Activated CD4-positive, alpha-beta T cell treated with anti-CD3 and anti-CD28 coated beads, Interleukin-2, amount 50 U/mL, for 48 hours (primary cell): ENCODE results near the gene PHACTR3.
A peak's percentile ranks its signal among the peaks of the same experiment; 100 is the strongest.

Source experiments
- DNase-seq, 2 experiments: peaks; one replicate each; pipeline ENCODE4 v3.0.0-alpha.2; 2020

The PHACTR3 gene

DNA sequence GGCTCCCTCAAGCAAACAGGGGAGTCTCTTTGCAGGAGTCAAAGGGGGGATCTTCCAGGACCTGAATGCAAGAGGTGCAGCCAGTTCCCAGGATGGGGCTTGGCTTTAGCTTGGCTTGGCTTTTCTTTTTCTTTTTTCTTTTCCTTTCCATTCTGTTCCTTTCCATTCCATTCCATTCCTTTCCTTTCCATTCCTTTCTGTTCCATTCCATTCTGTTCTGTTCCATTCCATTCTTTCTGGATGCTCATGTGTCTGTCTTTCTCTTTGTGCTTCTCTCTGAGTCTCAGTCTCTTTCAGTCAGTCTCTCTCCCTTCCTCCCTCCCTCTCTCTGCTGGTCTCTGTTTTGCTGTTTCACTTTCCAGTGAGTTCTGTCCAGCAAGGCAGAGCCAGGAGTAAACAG lies 163.3 kb downstream of the PHACTR3 start:
- DNase-seq, result no peak

DNA sequence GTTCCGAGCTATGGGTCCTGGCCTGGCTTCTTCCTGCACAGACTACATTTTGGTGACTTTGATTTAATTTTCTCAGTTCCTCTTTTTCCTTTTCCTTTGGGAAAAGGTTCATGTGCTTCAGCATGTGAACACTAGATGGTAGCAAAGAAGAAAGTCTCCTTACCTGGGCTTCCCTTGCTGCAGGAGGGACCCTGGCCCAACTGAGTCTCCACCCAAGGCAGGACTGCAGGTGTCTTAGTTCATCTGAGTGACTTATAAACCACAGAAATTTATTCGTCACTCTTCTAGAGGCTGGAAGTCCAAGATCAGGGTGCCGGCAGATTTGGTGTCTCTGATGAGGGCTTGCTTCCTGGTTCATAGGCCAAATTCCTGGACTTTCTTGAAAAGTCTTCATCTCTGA lies 165.9 kb downstream of the PHACTR3 start:
- DNase-seq, result no peak

DNA sequence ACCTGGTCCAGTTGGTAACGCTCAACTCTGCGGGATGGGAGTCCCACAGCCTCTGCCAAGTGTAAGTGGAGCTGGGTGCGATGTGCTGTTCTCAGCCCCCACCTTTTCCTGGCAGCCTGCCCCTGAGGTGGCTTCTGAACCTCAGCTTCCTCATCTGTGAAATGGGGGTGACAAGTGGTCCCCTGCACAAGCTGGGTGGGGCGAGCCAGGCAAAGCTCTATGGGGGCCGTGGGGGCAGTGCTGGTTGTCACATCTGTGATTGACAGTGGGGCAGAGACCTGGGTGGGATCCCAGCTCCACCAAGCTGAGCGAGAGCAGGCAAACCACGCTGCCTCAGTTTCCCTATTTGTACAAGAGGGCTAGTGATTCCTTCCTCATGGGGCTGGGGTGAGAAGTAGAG lies 166.5 kb downstream of the PHACTR3 start:
- no peak for DNase-seq

DNA sequence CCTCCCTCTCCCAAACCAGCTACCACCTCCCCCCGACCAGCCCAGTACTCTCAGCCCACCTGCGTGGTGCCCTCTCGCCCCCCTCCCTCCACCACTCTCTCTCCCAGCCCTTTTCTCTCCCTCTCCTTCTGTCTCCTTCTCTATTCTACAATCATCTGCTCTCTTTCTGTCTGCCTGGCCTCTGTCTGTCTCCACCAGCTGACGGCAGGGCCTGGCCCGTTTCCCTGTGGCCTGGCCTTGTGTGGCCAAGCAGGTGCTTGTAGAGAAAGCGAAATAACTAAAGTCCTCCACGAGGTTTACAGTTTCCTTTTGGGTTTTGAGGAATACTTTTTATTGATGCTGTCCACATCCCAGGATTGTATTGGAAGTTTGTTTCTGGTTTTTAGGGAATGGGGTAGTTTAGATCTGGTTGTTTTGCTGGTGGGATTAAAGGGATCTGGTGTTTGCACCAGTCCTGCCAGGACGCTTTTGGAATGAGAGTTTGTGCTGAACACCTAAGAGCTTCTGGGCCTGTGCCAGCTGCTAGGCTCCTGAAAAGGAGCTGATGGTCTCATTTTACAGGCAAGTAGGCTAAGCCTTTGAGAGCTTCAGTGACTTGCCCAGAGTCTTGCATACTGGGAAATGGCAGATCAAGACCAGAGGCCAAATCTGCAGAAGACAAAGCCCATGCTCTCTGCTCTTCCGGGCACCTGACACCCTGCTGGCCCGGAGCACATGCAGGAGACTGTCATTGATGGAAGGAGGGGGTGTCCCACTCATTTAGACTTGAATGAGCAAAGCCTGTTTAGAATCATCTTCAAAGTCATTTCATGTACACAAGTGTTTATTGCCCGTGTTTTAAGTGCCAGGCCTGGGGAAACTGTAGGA lies 167.4 kb downstream of the PHACTR3 start:
- DNase-seq, result no peak

DNA sequence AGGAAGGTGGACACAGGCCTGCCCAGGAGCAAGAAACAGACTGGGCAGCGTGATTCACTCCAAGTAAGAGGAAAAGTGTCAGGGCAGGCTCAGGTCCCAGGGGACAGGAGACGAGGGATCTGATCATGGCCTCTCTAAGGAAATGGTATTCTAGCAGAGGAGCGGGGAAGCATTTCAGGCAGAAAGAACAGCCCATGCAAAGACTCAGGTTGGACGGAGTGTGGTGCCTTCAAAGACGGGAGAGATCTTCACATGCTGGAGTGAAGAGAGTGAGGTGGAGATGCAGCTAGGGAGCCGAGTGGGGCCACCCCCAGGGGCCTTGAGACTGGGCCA lies 168.0 kb downstream of the PHACTR3 start:
- no peak for DNase-seq

DNA sequence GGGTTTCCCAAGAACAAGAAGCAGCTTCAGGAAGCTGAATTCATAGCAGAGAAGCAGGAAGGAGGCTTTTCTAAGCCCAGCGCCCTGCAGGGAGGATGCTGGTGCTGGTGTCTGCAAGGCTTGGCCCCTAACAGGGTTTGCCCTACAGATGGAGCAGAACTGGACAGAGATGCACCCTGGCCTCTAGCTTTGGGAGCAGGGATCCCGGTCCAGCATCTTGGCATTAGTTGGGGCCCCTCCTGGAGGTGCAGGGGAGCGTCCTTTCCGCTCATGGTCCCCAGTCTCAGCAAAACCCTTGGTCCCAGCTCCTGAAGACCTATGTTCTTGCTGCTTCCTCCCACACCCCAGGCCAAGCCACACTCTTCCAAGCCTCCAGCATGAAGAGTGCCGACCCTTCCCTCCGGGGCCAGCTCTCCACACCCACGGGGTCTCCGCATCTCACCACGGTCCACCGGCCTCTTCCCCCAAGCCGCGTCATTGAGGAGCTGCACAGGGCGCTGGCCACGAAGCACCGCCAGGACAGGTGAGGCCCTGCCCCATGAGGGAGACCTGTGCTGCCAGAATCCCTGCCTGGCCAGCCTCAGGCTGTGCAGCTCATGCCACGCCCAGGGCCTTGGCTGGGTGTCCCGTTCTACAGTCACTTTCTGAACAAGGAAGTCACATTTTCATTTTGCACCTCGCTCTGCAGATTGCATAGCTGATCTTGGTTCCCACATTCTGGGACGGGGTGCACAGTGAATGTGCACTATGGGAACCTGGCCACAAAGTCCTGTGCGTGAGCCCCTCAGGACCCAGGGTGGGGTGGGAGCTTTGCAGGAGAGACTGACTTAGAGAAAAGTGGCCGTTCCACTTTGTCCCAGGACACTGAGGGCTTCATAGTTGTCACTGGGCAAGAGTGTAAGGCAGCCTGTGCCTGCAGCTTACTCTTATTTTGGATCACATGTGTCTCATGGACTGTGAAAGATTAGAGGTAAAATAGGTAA lies 168.9 kb downstream of the PHACTR3 start:
- no peak for DNase-seq

DNA sequence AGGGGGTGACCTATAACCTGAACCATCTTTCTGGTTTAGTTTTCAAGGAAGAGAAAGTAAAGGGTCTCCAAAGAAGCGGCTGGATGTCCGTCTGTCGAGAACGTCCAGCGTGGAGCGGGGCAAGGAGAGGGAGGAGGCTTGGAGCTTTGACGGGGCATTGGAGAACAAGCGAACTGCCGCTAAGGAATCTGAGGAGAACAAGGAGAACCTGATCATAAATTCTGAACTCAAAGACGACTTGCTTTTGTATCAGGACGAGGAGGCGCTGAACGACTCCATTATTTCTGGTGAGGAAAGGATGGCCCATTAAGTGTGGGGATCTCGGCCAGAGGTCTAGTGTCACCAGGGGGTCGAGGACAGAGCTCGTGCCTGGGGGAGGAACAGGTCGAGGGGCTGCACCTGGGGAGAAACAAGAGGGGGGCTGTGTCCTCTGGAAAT lies 169.9 kb downstream of the PHACTR3 start:
- DNase-seq, result no peak

DNA sequence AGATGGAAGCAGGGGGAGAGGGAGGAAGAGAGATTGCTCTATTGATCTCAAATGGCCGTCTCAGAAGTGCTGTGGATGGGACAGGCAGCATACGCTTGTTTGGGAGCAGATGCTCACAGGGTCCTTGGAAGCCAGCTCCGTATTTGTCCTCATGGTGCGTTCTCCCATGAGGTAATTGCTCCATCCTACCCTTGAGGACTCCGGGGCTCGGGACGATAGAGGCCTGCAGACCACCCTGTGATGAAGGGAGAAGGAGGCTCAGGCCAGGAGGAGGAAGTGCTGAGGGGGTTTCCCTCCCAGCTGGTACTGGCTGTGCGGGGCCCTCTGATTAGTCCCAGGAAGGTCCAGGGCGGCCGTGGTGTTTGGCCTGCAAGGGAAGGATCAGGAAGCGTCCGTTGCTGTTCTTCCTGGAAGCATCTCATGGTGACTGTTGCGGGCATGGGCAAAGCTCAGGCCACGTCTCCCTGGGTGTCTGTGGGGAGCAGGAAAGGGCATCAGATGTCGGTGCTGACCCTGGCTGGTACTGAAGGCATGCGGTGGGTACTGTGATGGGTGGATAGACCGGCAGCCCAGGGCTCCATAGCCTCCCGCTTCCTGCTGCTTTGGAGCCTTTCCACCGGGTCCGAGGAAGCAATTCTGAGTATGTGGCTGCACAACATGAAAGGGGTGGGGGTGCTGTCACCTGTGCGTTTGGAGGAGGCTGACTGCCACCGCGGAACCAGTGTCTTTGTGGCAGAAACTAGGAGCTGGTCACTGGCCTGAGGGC lies 170.8 kb downstream of the PHACTR3 start:
- DNase-seq, result no peak

DNA sequence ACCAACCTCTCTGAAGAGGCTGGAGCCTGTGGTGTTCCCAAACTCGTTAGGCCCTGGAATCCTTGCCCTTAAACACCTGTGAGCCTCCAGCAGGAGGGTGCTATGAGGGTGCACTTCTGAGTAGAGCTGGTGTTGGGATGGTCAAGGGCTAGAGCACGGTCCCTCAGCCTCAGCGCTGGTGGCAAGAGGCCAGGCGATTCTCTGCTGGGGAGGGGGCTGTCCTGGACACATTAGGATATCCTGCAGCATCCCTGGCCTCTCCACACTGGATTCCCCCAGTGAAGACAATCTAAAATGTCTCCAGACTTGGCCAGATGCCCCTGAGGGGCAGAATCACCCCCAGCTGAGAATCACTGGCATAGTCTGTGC lies 171.3 kb downstream of the PHACTR3 start:
- no peak for DNase-seq

DNA sequence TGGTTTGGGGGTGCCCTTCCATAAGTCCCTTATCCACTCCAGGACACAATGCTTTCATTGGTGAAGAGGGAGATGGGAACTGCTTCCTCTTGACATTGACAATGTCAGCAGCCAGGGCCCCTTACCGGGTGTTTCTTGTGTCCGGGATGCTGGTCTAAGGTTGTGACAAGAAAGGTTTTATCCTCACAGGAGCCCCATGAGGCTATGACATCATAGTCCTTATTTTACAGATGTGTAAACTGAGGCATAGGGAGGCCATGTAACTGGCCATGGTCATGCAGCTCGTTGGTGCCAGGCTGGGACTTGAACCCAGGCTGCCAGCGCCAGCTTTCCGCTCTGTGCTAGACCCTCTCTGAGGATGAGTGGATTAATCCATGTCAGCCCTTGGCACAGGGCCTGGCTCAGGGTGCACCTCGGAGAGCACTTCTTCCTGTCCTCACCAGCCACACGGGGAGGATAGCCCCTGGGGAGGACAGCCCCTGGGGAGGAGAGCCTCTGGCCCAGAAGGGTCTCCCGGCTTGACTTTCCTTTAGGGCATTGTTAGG lies 171.8 kb downstream of the PHACTR3 start:
- DNase-seq, result no peak

DNA sequence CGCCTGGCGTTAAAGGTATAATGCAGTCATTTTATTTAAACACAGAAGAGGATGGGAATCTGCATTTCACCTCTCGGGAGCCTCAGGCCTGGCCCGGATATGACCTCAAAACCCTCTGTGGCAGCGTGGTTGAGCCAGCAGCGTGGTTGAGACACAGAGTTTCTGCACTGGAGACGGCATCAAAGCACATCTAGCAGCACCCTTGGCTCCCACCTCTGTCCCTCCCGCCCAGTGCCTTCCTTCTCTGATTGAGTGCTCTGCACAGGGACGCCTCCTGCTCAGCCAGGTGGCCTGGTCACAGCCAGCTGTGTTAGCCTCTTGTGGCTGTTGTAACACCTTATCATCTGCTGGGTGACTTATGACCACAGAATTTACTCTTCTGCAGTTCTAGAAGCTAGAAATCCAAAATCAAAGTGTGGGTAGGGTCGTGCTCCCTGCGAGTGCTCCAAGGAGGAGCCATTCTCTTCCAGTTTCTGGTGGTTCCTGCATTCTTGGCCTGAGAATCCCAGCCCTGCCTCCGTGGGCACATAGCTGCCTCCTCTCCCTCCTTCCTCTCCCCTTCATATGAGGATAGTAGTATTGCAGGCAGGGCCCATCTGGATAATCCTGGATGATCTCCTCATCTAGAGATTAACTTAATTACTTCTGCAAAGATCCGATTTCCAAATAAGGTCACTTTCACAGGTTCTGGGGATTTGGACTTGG lies 172.4 kb downstream of the PHACTR3 start:
- no peak for DNase-seq

DNA sequence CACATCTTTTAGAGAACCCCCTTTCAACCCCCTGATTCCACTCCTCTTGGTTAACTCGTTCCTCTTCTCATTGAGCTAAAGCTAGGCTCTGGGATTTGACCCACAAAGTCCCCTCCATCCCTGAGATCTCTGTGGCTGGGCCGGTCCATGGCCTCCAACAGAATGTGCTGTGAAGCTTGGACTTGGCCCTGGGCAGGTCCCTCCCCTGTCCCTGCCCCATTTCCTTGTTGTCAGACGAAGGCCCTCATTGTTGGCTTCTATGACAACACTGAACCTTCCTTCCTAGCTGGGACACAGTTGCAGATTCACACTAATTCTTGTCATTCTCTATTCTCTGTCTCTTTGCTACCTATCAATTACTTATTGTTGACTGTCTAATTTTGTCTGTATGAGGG lies 173.0 kb downstream of the PHACTR3 start:
- no peak for DNase-seq

DNA sequence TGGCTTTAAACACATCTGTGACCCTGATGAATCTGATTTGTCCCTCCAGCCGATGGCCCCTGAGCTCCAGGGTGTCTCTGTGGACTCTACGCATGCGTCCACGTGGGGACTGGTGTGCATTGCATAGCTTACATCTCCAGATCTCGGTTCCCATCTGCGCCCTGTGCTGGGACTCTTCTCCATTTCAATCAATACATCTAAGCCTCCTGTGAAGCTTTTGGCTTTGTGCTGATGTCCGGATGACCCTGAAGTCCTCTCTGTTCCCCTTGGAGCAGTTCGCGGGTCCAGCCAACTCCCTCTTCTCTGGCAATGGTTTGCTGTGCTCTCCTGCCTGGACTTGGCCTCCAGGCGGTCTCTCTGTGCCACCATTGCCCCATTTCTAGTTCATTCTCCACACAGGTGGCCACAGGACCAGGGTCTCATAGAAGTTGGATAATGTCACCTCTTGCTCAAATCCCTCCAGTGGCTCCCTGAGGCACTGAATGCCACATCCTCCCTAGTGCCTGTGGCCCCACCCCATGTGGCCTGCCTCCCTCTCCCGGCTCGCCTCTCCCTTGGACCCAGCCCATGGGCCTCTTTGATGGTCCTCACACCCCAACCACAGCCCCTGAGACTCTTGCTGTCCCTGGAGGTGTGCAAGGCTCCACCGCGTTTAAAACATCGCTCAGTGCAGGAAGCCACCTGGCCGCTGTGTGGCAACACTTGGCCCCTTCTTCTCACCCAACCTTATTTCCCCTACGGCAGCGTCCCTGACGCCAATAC lies 173.7 kb downstream of the PHACTR3 start:
- DNase-seq, result no peak

DNA sequence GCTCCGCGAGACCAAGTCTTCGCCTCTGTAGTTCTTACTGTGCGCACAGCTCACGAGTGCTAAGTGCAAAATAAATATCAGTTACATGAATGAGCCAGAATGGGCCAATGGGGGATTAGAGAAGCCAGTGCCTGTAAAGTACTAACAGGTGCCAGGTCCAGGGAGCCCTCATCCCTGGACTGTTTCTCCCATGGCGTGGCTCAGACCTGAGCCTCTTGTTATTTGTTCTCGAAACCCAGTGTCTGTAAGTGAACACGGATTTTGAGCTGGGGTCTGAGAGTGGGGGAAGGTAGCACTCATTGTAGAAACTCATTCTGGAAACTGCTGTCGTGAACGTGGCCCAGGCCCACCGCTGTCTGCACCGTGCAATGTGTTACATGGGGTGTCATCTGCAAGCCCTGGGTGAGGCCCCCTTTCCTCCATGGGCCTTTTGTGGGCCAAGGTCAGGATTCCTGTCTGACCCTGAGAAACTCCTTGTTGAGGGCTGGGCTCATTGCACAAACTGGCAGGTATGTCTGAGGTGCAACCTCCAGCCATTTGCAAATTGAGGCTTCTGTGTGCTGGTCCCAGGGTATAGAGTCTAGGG lies 174.4 kb downstream of the PHACTR3 start:
- no peak for DNase-seq

DNA sequence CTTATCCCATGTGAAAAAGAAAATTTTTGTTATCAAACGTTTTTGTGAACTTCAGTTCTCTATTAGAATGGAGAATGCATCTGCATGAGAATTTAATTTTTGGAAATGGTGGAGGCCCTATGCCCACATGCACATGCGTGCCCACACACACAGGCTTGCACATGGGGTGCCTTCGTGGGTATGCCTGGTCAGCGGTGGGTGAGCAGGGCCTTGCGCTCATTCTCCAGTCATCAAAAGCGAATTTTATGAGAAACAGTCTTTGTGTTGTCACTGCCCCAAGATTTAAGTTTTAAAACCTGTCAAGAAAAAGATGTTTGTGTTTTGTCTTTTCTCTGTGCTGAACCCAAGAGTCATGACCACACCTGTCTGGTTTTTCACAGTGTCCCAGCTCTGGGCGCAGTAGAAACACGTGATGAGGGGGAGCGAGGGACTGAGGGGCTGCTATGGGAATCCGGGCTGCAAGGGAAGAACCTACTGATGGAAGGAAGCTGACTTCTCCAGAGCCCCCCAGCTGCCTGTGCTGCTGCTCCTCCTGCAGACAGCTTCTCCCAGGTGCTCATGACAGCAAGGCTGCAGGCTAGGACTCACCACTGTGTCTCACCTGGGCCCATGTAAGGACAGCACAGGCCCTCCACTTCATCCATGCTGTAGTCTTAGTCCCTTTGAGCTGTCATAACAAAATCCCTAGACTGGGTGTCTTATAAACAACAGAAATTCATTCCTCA lies 175.5 kb downstream of the PHACTR3 start:
- no peak for DNase-seq

DNA sequence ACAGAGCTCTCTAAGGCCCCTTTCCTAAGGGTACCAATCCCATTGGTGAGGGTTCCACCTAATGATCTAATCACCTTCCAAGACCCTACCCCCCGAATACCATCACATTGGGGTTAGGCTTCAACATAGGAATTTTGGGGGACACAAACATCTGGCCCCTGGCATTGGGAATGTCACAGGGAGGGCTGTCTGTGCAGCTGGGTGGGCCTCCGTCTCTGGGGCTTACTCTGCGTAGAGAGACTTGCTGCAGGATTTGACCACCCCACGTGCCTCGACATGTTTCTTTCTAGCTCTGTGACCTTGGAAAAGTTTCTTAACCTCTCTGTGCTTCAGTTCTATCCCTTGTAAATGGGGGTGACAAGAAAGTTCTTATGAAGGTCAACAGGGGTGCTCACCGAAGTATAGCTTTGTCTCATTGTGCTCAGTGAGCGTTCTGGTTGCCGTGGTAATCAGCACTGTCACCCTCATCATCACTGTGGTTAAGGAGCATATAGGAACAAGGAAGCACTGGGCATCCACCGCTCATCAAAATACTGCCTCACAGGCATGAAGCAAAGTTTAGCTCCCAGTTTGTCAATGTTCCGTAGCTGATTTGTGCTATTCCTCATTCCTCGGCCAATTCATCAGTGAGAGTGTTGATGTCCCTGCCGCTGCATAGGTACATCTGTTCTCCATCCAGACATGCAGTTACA lies 176.3 kb downstream of the PHACTR3 start:
- DNase-seq, result no peak

DNA sequence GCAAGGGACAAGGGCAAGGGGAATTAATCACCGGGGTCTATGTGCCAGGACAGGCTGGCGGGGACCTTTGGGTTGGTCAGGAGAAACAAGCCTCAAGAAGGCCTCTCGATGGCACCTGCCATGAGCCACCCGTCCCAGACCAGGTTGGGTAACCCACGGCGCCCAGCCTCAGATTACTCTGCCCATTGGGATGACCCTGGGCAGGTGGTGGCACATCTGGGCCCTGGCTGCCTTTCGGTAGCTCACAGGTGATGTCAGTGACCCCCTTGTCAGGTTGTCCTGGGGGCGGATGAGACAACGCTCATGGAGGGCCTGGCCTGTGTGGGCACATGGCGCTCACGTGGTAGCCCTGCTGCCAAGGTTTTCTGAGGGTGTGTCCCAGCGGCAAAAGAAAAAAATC lies 176.9 kb downstream of the PHACTR3 start:
- no peak for DNase-seq

DNA sequence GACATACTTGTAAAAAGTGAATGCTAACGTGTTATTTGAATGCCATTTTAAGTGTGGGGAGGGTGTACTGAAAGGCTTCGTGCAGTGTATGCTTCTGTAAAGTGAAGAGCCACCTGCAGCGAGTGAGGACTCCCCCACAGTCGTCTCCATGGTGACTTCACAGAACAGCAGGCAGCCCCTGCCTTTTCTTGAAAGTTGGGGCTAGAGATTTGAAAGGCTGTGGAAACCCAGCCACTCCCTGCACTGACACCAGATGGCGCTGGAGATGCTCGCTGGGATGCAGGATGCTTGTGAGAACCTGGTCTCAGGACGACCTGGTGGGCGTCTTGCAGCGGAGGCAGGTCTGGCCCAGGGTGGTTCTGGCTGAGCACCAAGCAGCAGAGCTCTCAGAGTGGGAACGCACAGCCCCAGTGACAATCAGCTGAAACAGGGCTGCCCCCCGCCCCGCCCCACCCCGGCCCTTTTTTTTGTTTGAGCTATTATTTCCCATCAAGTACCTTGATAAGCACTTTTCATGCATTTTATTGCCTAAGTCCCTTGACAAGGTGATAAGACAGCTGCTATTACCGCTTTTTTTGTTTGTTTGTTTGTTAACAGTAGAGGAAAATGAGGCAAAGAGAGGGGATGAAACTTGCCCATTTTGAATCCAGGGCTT lies 178.8 kb downstream of the PHACTR3 start:
- peak; percentile 49 to 53 for DNase-seq

DNA sequence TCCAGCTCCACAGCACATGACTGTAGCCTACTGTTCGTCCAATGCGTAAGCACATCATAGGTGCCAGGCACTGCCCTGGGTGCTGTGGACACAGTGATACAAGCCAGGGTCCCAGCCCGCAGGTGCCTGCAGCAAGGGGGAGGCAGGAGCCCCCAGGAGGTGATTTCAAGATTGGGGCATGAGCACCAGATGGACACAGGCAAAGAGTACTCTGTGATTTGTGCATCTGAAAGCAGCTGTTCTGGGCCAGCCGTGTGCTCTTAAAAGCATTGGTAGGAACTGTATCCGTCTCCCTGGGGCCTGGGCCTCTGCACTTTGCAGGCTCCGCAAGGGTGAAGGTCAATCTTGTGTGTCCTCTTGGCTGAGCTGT lies 179.3 kb downstream of the PHACTR3 start:
- no peak for DNase-seq
